A549 (cell line): ENCODE measurements around the gene STX16. TPM values are rescaled to one million over a fixed set of nuclear protein-coding genes. Genes with fewer than 3 reads are reported as not detected.

Experiments
- ATAC-seq, 2 experiments: fragments of 200-7000 bp in 1 of 2; fragments of >200 bp in 1 of 2; cut with Nextera tagmentation in 1 of 2; cut with Tn5 transposase in 1 of 2; 3 replicates each; pipeline versions ENCODE4 v1.8.0 to v1.9.1; 2018 to 2020; ENCODE audit warnings: mild to moderate bottlenecking in 1 of 2, moderate library complexity in 1 of 2
- CTCF ChIA-PET: fragments of 300-600 bp; sonication (Branson Sonifier 250); formaldehyde crosslinking; extraction: SDS; loops from one replicate; lab custom pipeline; 2021; ENCODE audit warnings: antibody characterized with exemption, inconsistent platforms; lab: Yijun Ruan, JAX
- POLR2A ChIA-PET: fragments of 350-600 bp; formaldehyde crosslinking; extraction: SDS; loops from one replicate; lab custom pipeline; 2021; ENCODE audit warnings: antibody characterized with exemption, inconsistent platforms; lab: Yijun Ruan, JAX
- DNase-seq, 2 experiments: peaks; one replicate each; pipeline versions ENCODE4 v3.0.0 to v3.0.0-alpha.2; 2011 to 2016; ENCODE audit warnings: low read depth in 1 of 2, low spot score in 1 of 2
- FAIRE-seq: peaks from 2 replicates; lab custom pipeline; 2011; peaks lifted over from hg19 to GRCh38; lab: Jason Lieb, UNC
- H3K27ac ChIP-seq, 2 experiments: fragments of >200 bp; sonication (Bioruptor Twin); formaldehyde crosslinking; 3 replicates each; pipeline ENCODE4 v1.5.1; 2016 to 2017
- H3K4me1 ChIP-seq: fragments of >200 bp; sonication (Bioruptor Twin); formaldehyde crosslinking; 3 replicates; pipeline ENCODE4 v1.6.1; 2016
- H3K4me2 ChIP-seq: fragments of >200 bp; sonication (Bioruptor Twin); formaldehyde crosslinking; 3 replicates; pipeline ENCODE4 v1.6.1; 2016
- H3K4me3 ChIP-seq: fragments of >200 bp; sonication (Bioruptor Twin); formaldehyde crosslinking; 3 replicates; pipeline ENCODE4 v1.5.1; 2016
- H3K9me3 ChIP-seq: fragments of >200 bp; sonication (Bioruptor Twin); formaldehyde crosslinking; 3 replicates; pipeline ENCODE4 v1.6.1; 2016
- CHD2 ChIP-seq: fragments of 150-350 bp; IDR thresholded peaks from 2 replicates; pipeline ENCODE4 v1.6.1; 2014; ENCODE audit warnings: low read length; ENCODE audit not compliant: partially characterized antibody
- CHD4 ChIP-seq: fragments of 200-600 bp; sonication (generic); IDR thresholded peaks from 2 replicates; pipeline ENCODE4 v1.6.1; 2016; ENCODE audit warnings: antibody characterized with exemption, mild to moderate bottlenecking, borderline replicate concordance
- EHMT2 ChIP-seq: fragments of 200-600 bp; sonication (generic); IDR thresholded peaks from 2 replicates; pipeline ENCODE4 v1.6.1; 2016; ENCODE audit warnings: antibody characterized with exemption, low read depth, mild to moderate bottlenecking, moderate library complexity
- ESRRA ChIP-seq: fragments of 150-350 bp; IDR thresholded peaks from 2 replicates; pipeline ENCODE4 v1.6.1; 2014; ENCODE audit warnings: mild to moderate bottlenecking, low read length, borderline replicate concordance
- FOSL2 ChIP-seq, 2 experiments: fragments of 450-650 bp in 1 of 2; fragments of >200 bp in 1 of 2; sonication (Bioruptor Twin) in 1 of 2; formaldehyde crosslinking; IDR thresholded peaks; 2 replicates each; pipeline versions ENCODE4 v1.5.0 to v1.6.1; 2016 to 2020; ENCODE audit warnings: mild to moderate bottlenecking in 1 of 2, moderate library complexity in 1 of 2
- FOXS1 ChIP-seq: fragments of 250-450 bp; sonication (Bioruptor Pico); IDR thresholded peaks from 2 replicates; pipeline ENCODE4 v1.5.0; 2020; ENCODE audit warnings: mild to moderate bottlenecking, moderate library complexity
- GATA3 ChIP-seq: IDR thresholded peaks from 2 replicates; pipeline ENCODE4 v1.6.1; 2012; ENCODE audit warnings: borderline replicate concordance
- HDAC2 ChIP-seq: fragments of 200-600 bp; sonication (generic); IDR thresholded peaks from 2 replicates; pipeline ENCODE4 v1.6.1; 2016
- HOXA7 ChIP-seq: fragments of 250-450 bp; sonication (Bioruptor Pico); IDR thresholded peaks from 2 replicates; pipeline ENCODE4 v1.5.0; 2020; ENCODE audit warnings: mild to moderate bottlenecking, moderate library complexity
- JUNB ChIP-seq: fragments of >200 bp; sonication (Bioruptor Twin); formaldehyde crosslinking; IDR thresholded peaks from 2 replicates; pipeline ENCODE4 v1.6.1; 2016
- MYC ChIP-seq: IDR thresholded peaks from 2 replicates; pipeline ENCODE4 v1.6.1; 2012; ENCODE audit warnings: mild to moderate bottlenecking, inconsistent platforms, low read length, improper control_type of control experiment, borderline replicate concordance
- POLR2AphosphoS2 ChIP-seq: conservative IDR thresholded peaks from 2 replicates; pipeline ENCODE4 v1.6.1; 2012; ENCODE audit warnings: low read length, improper control_type of control experiment, inconsistent platforms
- SMC3 ChIP-seq: fragments of >200 bp; sonication (Bioruptor Twin); formaldehyde crosslinking; IDR thresholded peaks from 3 replicates; pipeline ENCODE4 v1.6.1; 2018; ENCODE audit warnings: inconsistent platforms
- TFCP2L1 ChIP-seq: fragments of 250-450 bp; sonication (Bioruptor Pico); IDR thresholded peaks from 2 replicates; pipeline ENCODE4 v1.5.0; 2021; ENCODE audit warnings: mild to moderate bottlenecking
- TP53 ChIP-seq: fragments of 250-450 bp; sonication (Bioruptor Pico); IDR thresholded peaks from 2 replicates; pipeline ENCODE4 v1.5.0; 2021; ENCODE audit warnings: mild to moderate bottlenecking, moderate library complexity
- ZC3H11A ChIP-seq: fragments of 450-650 bp; IDR thresholded peaks from 2 replicates; pipeline ENCODE4 v1.6.1; 2014; ENCODE audit warnings: antibody characterized with exemption, mild to moderate bottlenecking
- ZFP36 ChIP-seq: fragments of 450-650 bp; IDR thresholded peaks from 2 replicates; pipeline ENCODE4 v1.6.1; 2014; ENCODE audit warnings: borderline replicate concordance; ENCODE audit not compliant: partially characterized antibody
- ZNF302 ChIP-seq: fragments of 250-450 bp; sonication (Bioruptor Pico); IDR thresholded peaks from 2 replicates; pipeline ENCODE4 v1.9.0; 2021; ENCODE audit warnings: inconsistent platforms, mild to moderate bottlenecking, moderate library complexity
- whole genome bisulfite sequencing: methylation state at CpG from one replicate; pipeline ENCODE4 v1.1.6; 2017; ENCODE audit errors: missing lambda C conversion rate; 5-methylcytosine and 5-hydroxymethylcytosine counted together
- polyA plus RNA-seq, 4 experiments: library from polyadenylated mRNA; depleted of rRNA in 3 of 4; stranded (reverse); fragments of >200 nt; fragmentation: RNase III in 1 of 4; extraction: RNeasy Plus Mini Kit Qiagen cat#74134 plus additional on column Dnase treatment in 1 of 4; gene quantifications; 2 replicates in 3 of 4; 3 replicates in 1 of 4; pipeline ENCODE4 v1.2.3, GENCODE V29; 2011 to 2017
- TF ChIP-seq, protein P1 (sequence below): fragments of >200 bp; sonication (Bioruptor Twin); formaldehyde crosslinking; IDR thresholded peaks from 3 replicates; pipeline ENCODE4 v1.5.1; 2016
- TF ChIP-seq, protein P2 (sequence below): IDR thresholded peaks from 2 replicates; pipeline ENCODE4 v1.6.1; 2012; ENCODE audit warnings: low read depth, borderline replicate concordance
- TF ChIP-seq, protein P3 (sequence below): IDR thresholded peaks from 2 replicates; pipeline ENCODE4 v1.6.1; 2012
- TF ChIP-seq, protein P4 (sequence below): fragments of 450-650 bp; IDR thresholded peaks from 2 replicates; pipeline ENCODE4 v1.6.1; 2014; ENCODE audit warnings: antibody characterized with exemption
- TF ChIP-seq, protein P5 (sequence below): fragments of 250-450 bp; sonication (Bioruptor Pico); IDR thresholded peaks from 2 replicates; pipeline ENCODE4 v1.5.0; 2021; ENCODE audit warnings: mild to moderate bottlenecking, moderate library complexity, borderline replicate concordance
- TF ChIP-seq, protein P6 (sequence below): fragments of 150-350 bp; IDR thresholded peaks from 2 replicates; pipeline ENCODE4 v1.6.1; 2014; ENCODE audit warnings: low read depth, mild to moderate bottlenecking, low read length

STX16 gene
- polyA plus RNA-seq, 2 of the 4 experiments (the other 2 are of a cell fraction) = 68.5 to 71.6 TPM

DNA sequence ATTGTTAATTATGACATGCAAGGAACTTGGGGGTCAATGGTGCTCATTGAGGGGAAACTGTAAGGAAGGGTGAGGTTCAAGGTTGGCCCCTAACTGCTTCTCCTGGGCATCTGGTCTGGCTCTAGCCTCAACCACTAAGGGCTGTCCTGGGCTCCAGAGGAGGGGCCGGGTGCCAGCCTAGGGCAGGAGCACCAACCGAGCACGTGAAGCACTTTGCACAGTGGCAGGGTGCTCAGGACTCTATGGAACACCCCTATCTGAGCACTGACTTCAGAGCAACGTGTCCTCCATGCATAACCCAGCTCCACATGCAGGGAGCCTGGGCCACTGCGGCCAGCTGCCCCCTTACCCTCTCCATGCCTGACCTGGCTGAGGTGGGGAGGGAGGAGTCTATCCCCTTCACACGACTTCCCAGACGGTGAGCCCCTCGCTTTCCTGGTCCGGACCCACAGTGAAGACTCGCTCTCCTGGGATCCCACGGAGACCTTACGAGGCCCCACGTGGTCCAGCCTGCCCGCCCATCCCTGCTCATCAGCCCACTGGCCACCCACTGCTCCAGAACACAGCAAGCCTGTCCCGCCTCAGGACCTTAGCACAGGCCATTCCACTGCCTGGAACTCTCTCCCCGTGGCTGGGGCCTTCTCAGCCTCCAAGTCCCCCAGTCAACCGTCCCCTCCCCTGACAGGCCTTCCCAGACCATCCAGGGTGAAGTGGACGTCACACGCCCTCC lies 40.8 kb upstream of the STX16 start:
- CTCF ChIA-PET = interaction anchor here (1.0 kb wide), 1 partner anchor 9 kb away, joined by 4 read pairs; no protein-coding TSS in a partner anchor
- no peak overlapping the region for H3K4me2 ChIP-seq
- no peaks in the 10 kb centered on the region for H3K4me1 ChIP-seq
- TF ChIP-seq EHMT2 (no peak), TP53 (CRISPR knock-in tag) (no peak), FOXS1 (CRISPR knock-in tag) (no peak)
- TF ChIP-seq, protein P1, sequence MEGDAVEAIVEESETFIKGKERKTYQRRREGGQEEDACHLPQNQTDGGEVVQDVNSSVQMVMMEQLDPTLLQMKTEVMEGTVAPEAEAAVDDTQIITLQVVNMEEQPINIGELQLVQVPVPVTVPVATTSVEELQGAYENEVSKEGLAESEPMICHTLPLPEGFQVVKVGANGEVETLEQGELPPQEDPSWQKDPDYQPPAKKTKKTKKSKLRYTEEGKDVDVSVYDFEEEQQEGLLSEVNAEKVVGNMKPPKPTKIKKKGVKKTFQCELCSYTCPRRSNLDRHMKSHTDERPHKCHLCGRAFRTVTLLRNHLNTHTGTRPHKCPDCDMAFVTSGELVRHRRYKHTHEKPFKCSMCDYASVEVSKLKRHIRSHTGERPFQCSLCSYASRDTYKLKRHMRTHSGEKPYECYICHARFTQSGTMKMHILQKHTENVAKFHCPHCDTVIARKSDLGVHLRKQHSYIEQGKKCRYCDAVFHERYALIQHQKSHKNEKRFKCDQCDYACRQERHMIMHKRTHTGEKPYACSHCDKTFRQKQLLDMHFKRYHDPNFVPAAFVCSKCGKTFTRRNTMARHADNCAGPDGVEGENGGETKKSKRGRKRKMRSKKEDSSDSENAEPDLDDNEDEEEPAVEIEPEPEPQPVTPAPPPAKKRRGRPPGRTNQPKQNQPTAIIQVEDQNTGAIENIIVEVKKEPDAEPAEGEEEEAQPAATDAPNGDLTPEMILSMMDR = no peak
- no peak overlapping the region for H3K27ac ChIP-seq
- 67% methylated on average over 18 of the region's 19 CpGs for WGBS
- no peak for DNase-seq
- POLR2A ChIA-PET = no interaction called here
- no peak for FAIRE-seq
- no peaks in the 10 kb centered on the region for H3K9me3 ChIP-seq
- no peak for ATAC-seq
- no peak overlapping the region for H3K4me3 ChIP-seq

DNA sequence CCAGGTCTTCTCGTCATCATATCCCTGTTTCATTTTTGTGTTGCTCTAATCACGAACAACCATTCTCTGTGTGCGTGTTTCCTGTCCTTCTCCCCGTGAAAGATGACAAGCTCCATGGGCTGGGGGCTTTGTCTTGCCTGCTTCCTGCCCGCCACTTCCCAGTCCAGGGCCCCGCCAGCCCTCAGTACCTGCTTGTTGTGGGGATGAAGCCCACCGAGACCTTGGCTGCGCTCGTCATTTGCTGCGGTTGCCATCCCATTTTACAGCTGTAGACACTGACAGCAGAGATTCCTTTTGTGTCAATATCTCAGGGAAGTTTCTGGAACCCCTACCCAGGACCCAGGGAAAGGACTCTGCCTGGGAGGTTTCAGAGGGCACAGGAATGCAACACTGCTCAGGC lies 40.3 kb upstream of the STX16 start:
- WGBS = 89% methylated on average over 10 of the region's 10 CpGs
- no peak overlapping the region for H3K4me2 ChIP-seq
- POLR2A ChIA-PET = no interaction called here
- TF ChIP-seq, protein P2, sequence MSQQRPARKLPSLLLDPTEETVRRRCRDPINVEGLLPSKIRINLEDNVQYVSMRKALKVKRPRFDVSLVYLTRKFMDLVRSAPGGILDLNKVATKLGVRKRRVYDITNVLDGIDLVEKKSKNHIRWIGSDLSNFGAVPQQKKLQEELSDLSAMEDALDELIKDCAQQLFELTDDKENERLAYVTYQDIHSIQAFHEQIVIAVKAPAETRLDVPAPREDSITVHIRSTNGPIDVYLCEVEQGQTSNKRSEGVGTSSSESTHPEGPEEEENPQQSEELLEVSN = no peak
- TF ChIP-seq, protein P3, sequence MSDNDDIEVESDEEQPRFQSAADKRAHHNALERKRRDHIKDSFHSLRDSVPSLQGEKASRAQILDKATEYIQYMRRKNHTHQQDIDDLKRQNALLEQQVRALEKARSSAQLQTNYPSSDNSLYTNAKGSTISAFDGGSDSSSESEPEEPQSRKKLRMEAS = no peak
- TF ChIP-seq CHD4 (no peak), GATA3 (no peak), TFCP2L1 (CRISPR knock-in tag) (no peak), ZFP36 (no peak), ZNF302 (CRISPR knock-in tag) (no peak), POLR2AphosphoS2 (no peak)
- TF ChIP-seq, all 56 proteins: peak for 0
- CTCF ChIA-PET = no interaction called here
- Histone ChIP-seq H3K27ac (no peak overlapping the region), H3K4me1 (no peaks in the 10 kb centered on the region), H3K9me3 (no peaks in the 10 kb centered on the region), H3K4me3 (no peak overlapping the region)
- ATAC-seq = no peak
- no peak for FAIRE-seq
- no peak for DNase-seq

DNA sequence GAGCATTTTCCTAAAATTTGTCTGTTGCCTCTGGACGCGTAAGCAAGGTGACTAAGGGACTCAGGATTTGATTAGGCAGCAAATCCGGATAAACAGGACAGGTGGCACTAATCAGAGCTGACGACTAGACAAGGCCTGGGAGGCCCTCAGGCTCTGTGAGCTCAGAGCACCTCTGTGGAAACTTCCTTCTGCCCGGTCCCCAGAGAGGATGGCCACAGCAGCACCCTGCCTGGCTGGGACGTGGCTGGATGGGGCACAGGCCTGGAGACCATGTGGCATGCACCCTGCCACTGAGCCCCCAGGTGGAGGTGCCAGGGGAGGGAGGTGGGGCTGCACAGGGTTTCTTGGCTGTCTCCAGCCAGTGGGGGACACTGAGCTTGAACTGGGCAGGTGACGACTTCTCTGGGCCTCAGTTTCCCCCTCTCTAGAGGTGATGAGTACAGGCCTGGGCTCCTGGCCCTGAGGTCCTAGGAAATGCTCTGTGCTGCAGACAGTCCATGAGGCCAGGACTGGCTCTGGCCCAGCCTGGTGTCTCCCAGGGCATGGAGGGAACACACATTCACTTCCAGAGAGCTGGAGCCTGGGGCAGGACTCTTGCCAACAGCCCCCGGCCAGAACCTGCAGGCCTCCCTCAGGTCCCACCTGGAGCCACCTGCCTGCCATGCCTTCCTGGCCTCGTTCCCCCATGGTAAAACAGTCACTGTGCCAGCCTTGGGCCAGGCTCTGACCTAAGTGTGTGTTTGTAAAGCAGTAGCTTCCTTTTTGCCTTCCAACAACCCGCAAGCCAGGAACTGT lies 39.6 kb upstream of the STX16 start:
- CTCF ChIA-PET = interaction anchor here (0.6 to 1.2 kb wide), 3 partner anchors 11 to 40 kb away, joined by 3 to 4 read pairs (median 4); partner anchors contain the start of gene STX16
- FAIRE-seq = no peak
- Histone ChIP-seq H3K4me3 (no peak overlapping the region), H3K4me1 (no peaks in the 10 kb centered on the region), H3K27ac (peak overlapping the region in 1 of 2 experiments; percentile 38; a peak in 1 of 6 replicates), H3K9me3 (no peaks in the 10 kb centered on the region), H3K4me2 (no peak overlapping the region)
- 67% methylated on average over 8 of the region's 10 CpGs for WGBS
- POLR2A ChIA-PET = interaction anchor here (0.8 kb wide), 1 partner anchor 40 kb away, joined by 3 read pairs; the partner anchor contains the start of gene STX16
- DNase-seq = no peak
- ATAC-seq = no peak
- TF ChIP-seq, protein P4, sequence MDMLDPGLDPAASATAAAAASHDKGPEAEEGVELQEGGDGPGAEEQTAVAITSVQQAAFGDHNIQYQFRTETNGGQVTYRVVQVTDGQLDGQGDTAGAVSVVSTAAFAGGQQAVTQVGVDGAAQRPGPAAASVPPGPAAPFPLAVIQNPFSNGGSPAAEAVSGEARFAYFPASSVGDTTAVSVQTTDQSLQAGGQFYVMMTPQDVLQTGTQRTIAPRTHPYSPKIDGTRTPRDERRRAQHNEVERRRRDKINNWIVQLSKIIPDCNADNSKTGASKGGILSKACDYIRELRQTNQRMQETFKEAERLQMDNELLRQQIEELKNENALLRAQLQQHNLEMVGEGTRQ = no peak
- TF ChIP-seq HDAC2 (no peak), CHD4 (no peak), SMC3 (no peak), ZC3H11A (no peak), FOSL2 (IDR thresholded peaks at IDR 0.05) (no peak), FOSL2 (CRISPR knock-in tag; IDR thresholded peaks at IDR 0.05) (no peak), HOXA7 (no peak), JUNB (no peak), MYC (no peak), ESRRA (no peak), FOXS1 (CRISPR knock-in tag) (no peak), CHD2 (no peak)
- TF ChIP-seq, protein P5, sequence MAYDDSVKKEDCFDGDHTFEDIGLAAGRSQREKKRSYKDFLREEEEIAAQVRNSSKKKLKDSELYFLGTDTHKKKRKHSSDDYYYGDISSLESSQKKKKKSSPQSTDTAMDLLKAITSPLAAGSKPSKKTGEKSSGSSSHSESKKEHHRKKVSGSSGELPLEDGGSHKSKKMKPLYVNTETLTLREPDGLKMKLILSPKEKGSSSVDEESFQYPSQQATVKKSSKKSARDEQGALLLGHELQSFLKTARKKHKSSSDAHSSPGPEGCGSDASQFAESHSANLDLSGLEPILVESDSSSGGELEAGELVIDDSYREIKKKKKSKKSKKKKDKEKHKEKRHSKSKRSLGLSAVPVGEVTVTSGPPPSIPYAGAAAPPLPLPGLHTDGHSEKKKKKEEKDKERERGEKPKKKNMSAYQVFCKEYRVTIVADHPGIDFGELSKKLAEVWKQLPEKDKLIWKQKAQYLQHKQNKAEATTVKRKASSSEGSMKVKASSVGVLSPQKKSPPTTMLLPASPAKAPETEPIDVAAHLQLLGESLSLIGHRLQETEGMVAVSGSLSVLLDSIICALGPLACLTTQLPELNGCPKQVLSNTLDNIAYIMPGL (CRISPR knock-in tag) = no peak
- TF ChIP-seq, protein P6, sequence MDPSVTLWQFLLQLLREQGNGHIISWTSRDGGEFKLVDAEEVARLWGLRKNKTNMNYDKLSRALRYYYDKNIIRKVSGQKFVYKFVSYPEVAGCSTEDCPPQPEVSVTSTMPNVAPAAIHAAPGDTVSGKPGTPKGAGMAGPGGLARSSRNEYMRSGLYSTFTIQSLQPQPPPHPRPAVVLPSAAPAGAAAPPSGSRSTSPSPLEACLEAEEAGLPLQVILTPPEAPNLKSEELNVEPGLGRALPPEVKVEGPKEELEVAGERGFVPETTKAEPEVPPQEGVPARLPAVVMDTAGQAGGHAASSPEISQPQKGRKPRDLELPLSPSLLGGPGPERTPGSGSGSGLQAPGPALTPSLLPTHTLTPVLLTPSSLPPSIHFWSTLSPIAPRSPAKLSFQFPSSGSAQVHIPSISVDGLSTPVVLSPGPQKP = no peak
- TF ChIP-seq, protein P3 = no peak
